Measurements from ENCODE around the gene PKD1. TPM values are rescaled to one million over a fixed set of nuclear protein-coding genes. Genes with fewer than 3 reads are reported as not detected.
"Not testable (repeated sequence)": the region's sequence is repeated elsewhere in the genome, so short reads cannot be mapped to it uniquely, and the experiment has no call there.

Gene PKD1
- total RNA-seq, 4 donors from 2014 or later: 207 to 542 (median 381) TPM

- H3K4me3 ChIP-seq; H3K9me3 ChIP-seq; H3K4me1 ChIP-seq; H3K27ac ChIP-seq; DNase-seq (ENCODE audit: low spot score in 2 of 2); H3K27me3 ChIP-seq: not testable (repeated sequence)
- 74 to 76% methylated on average over 13 to 17 of the region's 17 CpGs for WGBS, 2 donors
- peaks cover 3 to 96% (median 18%) of the 10 kb centered on the region in 3 donors for H3K36me3 ChIP-seq
These were observed 28.4 kb downstream of the PKD1 start for GRCh38 chr16:2107121-2107790.

DNA sequence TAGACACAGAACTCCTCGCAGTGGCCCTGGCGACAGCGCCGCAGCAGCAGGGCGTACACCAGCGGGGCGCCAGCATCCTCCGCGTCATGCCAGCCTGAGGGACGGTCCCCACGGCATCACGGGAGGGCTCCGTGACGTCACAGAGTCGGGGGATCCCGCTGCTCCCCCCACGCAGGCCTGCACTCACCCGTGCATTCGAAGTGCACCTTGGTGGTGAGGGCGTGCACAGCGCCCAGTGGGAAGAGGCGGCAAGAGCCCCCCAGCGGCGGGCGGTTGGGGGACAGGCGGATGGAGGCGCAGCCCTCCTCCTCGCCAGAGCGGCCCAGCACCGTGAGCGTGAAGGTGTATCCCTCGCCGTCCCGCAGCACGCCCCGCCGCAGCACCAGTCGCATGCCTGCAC lies 29.5 kb downstream of the PKD1 start:
- peaks cover 3 to 96% (median 18%) of the 10 kb centered on the region in 3 donors for H3K36me3 ChIP-seq
- DNase-seq (ENCODE audit: low spot score in 2 of 2); H3K9me3 ChIP-seq; H3K27me3 ChIP-seq; H3K4me3 ChIP-seq; H3K27ac ChIP-seq; H3K4me1 ChIP-seq: not testable (repeated sequence)
- 94 to 100% methylated on average over 2 to 13 of the region's 38 CpGs for WGBS, 2 donors

DNA sequence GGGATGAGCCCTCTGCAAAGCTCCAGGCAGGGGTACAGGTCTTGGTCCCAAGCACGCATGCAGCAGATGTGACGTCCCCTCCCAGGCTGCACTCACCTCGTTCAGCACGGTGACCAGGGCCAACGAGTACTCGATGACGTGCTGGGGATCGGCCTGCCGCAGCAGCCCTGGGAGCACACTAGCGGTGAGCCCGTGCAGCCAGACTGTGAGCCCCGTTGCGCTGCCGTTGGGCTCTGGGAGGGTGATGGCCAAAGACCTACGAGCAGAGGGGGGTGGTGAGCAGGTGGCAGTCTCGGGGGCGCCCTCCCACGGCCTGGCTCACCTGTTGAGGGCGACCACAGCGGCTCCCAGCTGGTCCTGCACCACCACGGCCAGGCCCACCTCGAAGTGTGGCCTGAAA lies 29.9 kb downstream of the PKD1 start:
- 80 to 82% methylated on average over 3 to 6 of the region's 22 CpGs for WGBS, 2 donors
- peaks cover 3 to 96% (median 18%) of the 10 kb centered on the region in 3 donors for H3K36me3 ChIP-seq

DNA sequence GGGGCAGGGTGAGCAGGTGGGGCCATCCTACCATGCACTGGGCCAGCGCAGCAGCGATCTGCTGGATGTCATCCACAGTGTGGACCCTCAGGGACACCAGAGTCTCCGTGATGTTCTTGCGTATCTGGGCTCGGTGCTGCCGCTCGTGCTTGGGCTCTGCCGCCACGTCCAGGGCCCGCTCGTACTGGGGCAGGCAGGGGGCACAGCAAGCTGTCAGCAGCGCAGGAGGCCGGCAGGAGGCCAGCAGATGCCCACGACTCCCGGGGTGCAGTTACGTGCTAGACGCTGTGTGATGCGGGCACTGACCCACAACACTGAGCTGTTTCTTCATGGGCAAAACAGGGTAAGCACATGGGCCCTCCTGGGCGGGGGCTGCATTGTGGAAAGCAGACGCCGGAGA lies 30.4 kb downstream of the PKD1 start:
- DNase-seq (ENCODE audit: low spot score in 2 of 2); H3K27me3 ChIP-seq; H3K4me1 ChIP-seq; H3K27ac ChIP-seq; H3K4me3 ChIP-seq; H3K9me3 ChIP-seq: not testable (repeated sequence)
- H3K36me3 ChIP-seq: peaks cover 3 to 96% (median 18%) of the 10 kb centered on the region in 3 donors
- WGBS, 2 donors: 85 to 89% methylated on average over 14 to 19 of the region's 21 CpGs

More for the DNA sequence above, 29.9 kb downstream of the PKD1 start:
- not testable (repeated sequence) for H3K27ac ChIP-seq; DNase-seq (ENCODE audit: low spot score in 2 of 2); H3K27me3 ChIP-seq; H3K4me1 ChIP-seq; H3K9me3 ChIP-seq; H3K4me3 ChIP-seq

DNA sequence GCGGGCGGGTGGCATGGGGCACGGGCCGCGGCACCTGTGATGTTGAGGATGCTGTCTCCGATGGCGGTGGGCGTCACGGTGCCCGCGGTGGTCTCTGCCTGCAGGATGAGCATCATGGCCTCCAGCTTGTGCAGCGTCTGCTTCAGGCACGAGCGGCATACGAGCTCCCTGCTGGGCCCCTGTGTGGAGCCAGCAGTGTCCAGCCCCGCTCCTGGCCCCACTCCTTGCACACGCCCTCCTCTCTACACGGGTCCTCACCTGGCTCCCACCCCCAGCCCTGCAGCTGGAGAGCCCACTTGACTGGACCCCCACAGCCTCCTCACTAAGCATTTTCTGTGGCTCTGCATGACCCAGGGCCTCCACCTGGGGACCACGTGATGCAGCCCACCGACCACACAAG lies 31.2 kb downstream of the PKD1 start:
- WGBS, 2 donors: 75 to 86% methylated on average over 2 to 14 of the region's 20 CpGs
- not testable (repeated sequence) for H3K9me3 ChIP-seq; H3K4me1 ChIP-seq; H3K4me3 ChIP-seq; H3K27ac ChIP-seq; DNase-seq (ENCODE audit: low spot score in 2 of 2); H3K27me3 ChIP-seq
- H3K36me3 ChIP-seq: peaks cover 3 to 96% (median 22%) of the 10 kb centered on the region in 3 donors

DNA sequence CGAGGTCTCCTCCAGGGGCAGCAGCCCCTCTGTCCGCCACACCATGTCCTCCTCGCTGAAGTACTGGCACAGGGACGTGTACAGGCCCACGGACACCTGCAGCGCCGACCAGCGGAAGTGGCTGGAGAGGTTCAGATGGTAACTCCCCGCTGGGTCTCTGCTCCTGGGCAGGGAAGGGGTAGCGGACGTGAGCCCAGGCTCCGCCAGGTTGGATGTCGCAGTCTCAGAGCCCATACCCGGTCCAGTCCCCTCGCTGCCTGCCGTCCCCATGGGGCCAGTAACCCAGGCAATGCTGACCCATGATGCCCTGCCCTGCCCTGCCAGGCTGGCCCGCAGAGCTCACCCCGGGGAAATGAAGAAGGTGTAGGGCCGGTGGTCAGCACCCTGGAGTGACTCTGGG lies 33.2 kb downstream of the PKD1 start:
- Histone ChIP-seq H3K9me3 (no peaks in the 10 kb centered on the region), H3K27ac (no peak overlapping the region), H3K4me3 (no peak overlapping the region), H3K27me3 (no peaks in the 10 kb centered on the region), H3K4me1 (no peaks in the 10 kb centered on the region), H3K36me3 (peaks cover 3 to 90% (median 13%) of the 10 kb centered on the region in 3 donors)
- no peak for DNase-seq (ENCODE audit: low spot score in 2 of 2)
- TF ChIP-seq CTCF (IDR thresholded peaks at IDR 0.05): no peak
- no peak for TF ChIP-seq EP300 (IDR thresholded peaks at IDR 0.05)
- TF ChIP-seq POLR2A (IDR thresholded peaks at IDR 0.05): no peak
- 90 to 95% methylated on average over 16 of the region's 19 CpGs for WGBS, 2 donors

DNA sequence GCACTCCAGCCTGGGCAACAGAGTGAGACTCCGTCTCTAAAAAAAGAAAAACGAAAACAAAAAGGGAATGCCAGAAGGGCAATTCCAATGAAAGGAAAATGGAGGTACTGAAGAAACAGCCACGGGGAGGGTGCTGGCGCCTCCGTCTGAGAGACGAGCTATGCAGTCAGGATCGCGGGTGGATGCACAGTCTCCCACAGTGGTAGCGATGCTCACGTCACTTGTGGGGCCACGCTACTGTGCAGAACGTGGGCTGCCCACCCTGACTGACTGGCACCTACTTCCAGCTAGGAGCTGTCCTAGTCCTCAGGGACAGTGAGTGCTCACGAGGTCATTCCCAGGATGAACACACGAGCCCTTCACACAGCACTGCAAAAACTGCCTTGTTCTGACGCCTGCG lies 34.1 kb downstream of the PKD1 start:
- H3K4me1 ChIP-seq; H3K4me3 ChIP-seq; DNase-seq (ENCODE audit: low spot score in 2 of 2); H3K27ac ChIP-seq; H3K9me3 ChIP-seq; H3K27me3 ChIP-seq: not testable (repeated sequence)
- WGBS, 2 donors: 90 to 92% methylated on average over 11 to 12 of the region's 16 CpGs
- peaks cover 3 to 90% (median 4%) of the 10 kb centered on the region in 3 donors for H3K36me3 ChIP-seq

- not testable (repeated sequence) for H3K9me3 ChIP-seq; H3K27me3 ChIP-seq; H3K27ac ChIP-seq; H3K4me3 ChIP-seq; H3K4me1 ChIP-seq; DNase-seq (ENCODE audit: low spot score in 2 of 2)
- H3K36me3 ChIP-seq: peaks cover 0 to 95% (median 13%) of the 10 kb centered on the region in 3 donors
- WGBS, 2 donors: 86 to 89% methylated on average over 9 to 12 of the region's 14 CpGs
These were observed 38.0 kb downstream of the PKD1 start for GRCh38 chr16:2097689-2098088.
